Effector CD8-positive, alpha-beta T cell (primary cell): ENCODE measurements around the gene CTNND2.
"Not testable (repeated sequence)": the region's sequence is repeated elsewhere in the genome, so short reads cannot be mapped to it uniquely, and the experiment has no call there.

Source experiments
- DNase-seq: peaks from one replicate; lab custom pipeline; 2025; lab: John Stamatoyannopoulos, UW

CTNND2 gene

GRCh38 chr5:11037941-11038340 is 866.3 kb downstream of the CTNND2 start:
- DNase-seq: no peak

- no peak for DNase-seq
These were observed 867.2 kb downstream of the CTNND2 start for GRCh38 chr5:11037080-11037479.

GRCh38 chr5:11030671-11031070 is 873.6 kb downstream of the CTNND2 start:
- DNase-seq: no peak

GRCh38 chr5:11027660-11028059 is 876.6 kb downstream of the CTNND2 start:
- DNase-seq: no peak

- DNase-seq: no peak
These were observed 877.7 kb downstream of the CTNND2 start for GRCh38 chr5:11026543-11026942.

- no peak for DNase-seq
These were observed 880.3 kb downstream of the CTNND2 start for GRCh38 chr5:11023945-11024344.

- DNase-seq: no peak
These were observed 890.5 kb downstream of the CTNND2 start for GRCh38 chr5:11013793-11014192.

GRCh38 chr5:11012295-11012694 is 892.0 kb downstream of the CTNND2 start:
- DNase-seq: no peak

- no peak for DNase-seq
These were observed 893.6 kb downstream of the CTNND2 start for GRCh38 chr5:11010429-11011210.

- DNase-seq: no peak
These were observed 894.7 kb downstream of the CTNND2 start for GRCh38 chr5:11009576-11009975.

- no peak for DNase-seq
These were observed 896.9 kb downstream of the CTNND2 start for GRCh38 chr5:11007269-11007870.

- not testable (repeated sequence) for DNase-seq
These were observed 899.7 kb downstream of the CTNND2 start for GRCh38 chr5:11004523-11004922.

GRCh38 chr5:11000515-11001353 is 903.5 kb downstream of the CTNND2 start:
- no peak for DNase-seq

- no peak for DNase-seq
These were observed 904.5 kb downstream of the CTNND2 start for GRCh38 chr5:10999714-11000113.

GRCh38 chr5:10995891-10996290 is 908.4 kb downstream of the CTNND2 start:
- no peak for DNase-seq

GRCh38 chr5:10994091-10994986 is 909.9 kb downstream of the CTNND2 start:
- DNase-seq: no peak

GRCh38 chr5:10990634-10991033 is 913.6 kb downstream of the CTNND2 start:
- DNase-seq: no peak

- no peak for DNase-seq
These were observed 914.5 kb downstream of the CTNND2 start for GRCh38 chr5:10989577-10990263.

GRCh38 chr5:10988622-10989021 is 915.6 kb downstream of the CTNND2 start:
- no peak for DNase-seq

GRCh38 chr5:10987925-10988504 is 916.2 kb downstream of the CTNND2 start:
- peak; percentile 1 for DNase-seq
